PFSK-1 (cell line): ENCODE measurements around the gene FRAT1. TPM values are rescaled to one million over a fixed set of nuclear protein-coding genes. Genes with fewer than 3 reads are reported as not detected.
A peak's percentile ranks its signal among the peaks of the same experiment; 100 is the strongest.

Source experiments
- FOXP2 ChIP-seq: optimal IDR thresholded peaks from 2 replicates; pipeline ENCODE3; 2011; ENCODE audit warnings: borderline replicate concordance, control low read depth, inconsistent platforms; ENCODE audit not compliant: insufficient read depth; ENCODE audit errors: extremely low read length, extremely low read depth
- POLR2AphosphoS5 ChIP-seq: IDR thresholded peaks from 2 replicates; pipeline ENCODE4 v1.6.1; 2012; ENCODE audit warnings: low read depth, mild to moderate bottlenecking, control low read depth, low read length, moderate library complexity
- REST ChIP-seq, 2 experiments: IDR thresholded peaks; 2 replicates each; pipeline versions ENCODE4 v1.6.1 to v1.8.0; 2011 to 2012; ENCODE audit warnings: low read depth in 2 of 2, low read length in 2 of 2, control low read depth in 1 of 2, inconsistent platforms in 1 of 2, mild to moderate bottlenecking in 1 of 2, moderate library complexity in 1 of 2; ENCODE audit not compliant: insufficient read depth in 1 of 2
- SIN3A ChIP-seq: IDR thresholded peaks from 2 replicates; pipeline ENCODE4 v1.6.1; 2012; ENCODE audit warnings: mild to moderate bottlenecking, low read length, moderate library complexity, borderline replicate concordance; ENCODE audit not compliant: insufficient read depth
- TAF1 ChIP-seq: IDR thresholded peaks from 2 replicates; pipeline ENCODE4 v1.6.1; 2012; ENCODE audit warnings: low read length, control low read depth, borderline replicate concordance; ENCODE audit not compliant: insufficient read depth
- polyA plus RNA-seq: library from polyadenylated mRNA; unstranded; fragments of >200 nt; gene quantifications from one replicate; pipeline ENCODE4 v1.2.1, GENCODE V29; 2012; ENCODE audit warnings: low read depth, missing spikeins; ENCODE audit not compliant: insufficient read length

FRAT1 gene
- polyA plus RNA-seq = 2.0 TPM

GRCh38 chr10:97318772-97319651 is at the start of gene FRAT1:
Gene FRAT1 (plus strand): TSS chr10:97319271. CDS start chr10:97319454, 183 bp downstream.
- TF ChIP-seq POLR2AphosphoS5 = no peak
- peak; percentile 94 for TF ChIP-seq SIN3A
- peak; percentile 93 for TF ChIP-seq FOXP2

- TF ChIP-seq TAF1 (no peak), SIN3A (no peak), REST (IDR thresholded peaks at IDR 0.05; ENCODE audit: insufficient read depth in 1 of 2, low read depth in 2 of 2, low read length in 2 of 2) (no peak), POLR2AphosphoS5 (no peak), FOXP2 (no peak)
Measured at GRCh38 chr10:97270523-97271154, 48.4 kb upstream of the FRAT1 start.

- TF ChIP-seq POLR2AphosphoS5 (no peak), TAF1 (no peak), FOXP2 (no peak), SIN3A (no peak), REST (IDR thresholded peaks at IDR 0.05; ENCODE audit: insufficient read depth in 1 of 2, low read depth in 2 of 2, low read length in 2 of 2) (no peak)
Measured at GRCh38 chr10:97273700-97274099, 45.4 kb upstream of the FRAT1 start.

GRCh38 chr10:97274828-97275227 is 44.2 kb upstream of the FRAT1 start:
- TF ChIP-seq SIN3A (no peak), REST (IDR thresholded peaks at IDR 0.05; ENCODE audit: insufficient read depth in 1 of 2, low read depth in 2 of 2, low read length in 2 of 2) (no peak), FOXP2 (no peak), TAF1 (no peak), POLR2AphosphoS5 (no peak)

GRCh38 chr10:97277551-97277950 is 41.5 kb upstream of the FRAT1 start:
- TF ChIP-seq FOXP2 = no peak
- no peak for TF ChIP-seq POLR2AphosphoS5
- TF ChIP-seq TAF1 = no peak
- no peak for TF ChIP-seq SIN3A
- no peak for TF ChIP-seq REST (IDR thresholded peaks at IDR 0.05; ENCODE audit: insufficient read depth in 1 of 2, low read depth in 2 of 2, low read length in 2 of 2)
